KMS-11 (cell line): ENCODE measurements around the gene STAMBPL1.

Experiments used
- H2AFZ ChIP-seq: fragments of 200-600 bp; sonication (generic); 2 replicates; pipeline ENCODE4 v1.6.1; 2016; ENCODE audit warnings: antibody characterized with exemption, mixed run types, low read depth
- H3K27ac ChIP-seq: fragments of 200-600 bp; sonication (generic); 2 replicates; pipeline ENCODE4 v1.6.1; 2016; ENCODE audit warnings: mild to moderate bottlenecking, mixed run types
- H3K27me3 ChIP-seq: fragments of 200-600 bp; sonication (generic); 2 replicates; pipeline ENCODE4 v1.6.1; 2017; ENCODE audit warnings: mild to moderate bottlenecking, low read depth, mixed run types, moderate library complexity; ENCODE audit not compliant: insufficient read depth
- H3K36me3 ChIP-seq: fragments of 200-600 bp; sonication (generic); 2 replicates; pipeline ENCODE4 v1.6.1; 2017; ENCODE audit warnings: mild to moderate bottlenecking, mixed run types; ENCODE audit not compliant: insufficient read depth
- H3K4me1 ChIP-seq: fragments of 200-600 bp; sonication (generic); 2 replicates; pipeline ENCODE4 v1.6.1; 2016; ENCODE audit warnings: mild to moderate bottlenecking, low read depth, mixed run types; ENCODE audit not compliant: poor library complexity, severe bottlenecking
- H3K4me2 ChIP-seq: fragments of 200-600 bp; sonication (generic); 2 replicates; pipeline ENCODE4 v1.7.0; 2016; ENCODE audit warnings: mild to moderate bottlenecking, mixed run types
- H3K4me3 ChIP-seq: fragments of 200-600 bp; sonication (generic); IDR thresholded peaks from 2 replicates; pipeline ENCODE4 v1.6.1; 2017; ENCODE audit warnings: low read depth, low read length, mixed read lengths; ENCODE audit not compliant: insufficient read depth
- H3K79me2 ChIP-seq: fragments of 200-600 bp; sonication (generic); 2 replicates; pipeline ENCODE4 v1.6.1; 2016; ENCODE audit warnings: low read depth, mixed run types; ENCODE audit not compliant: insufficient read depth
- H3K9ac ChIP-seq: fragments of 200-600 bp; sonication (generic); 2 replicates; pipeline ENCODE4 v1.6.1; 2016; ENCODE audit warnings: mild to moderate bottlenecking, mixed run types
- H4K20me1 ChIP-seq: fragments of 200-600 bp; sonication (generic); 2 replicates; pipeline ENCODE4 v1.6.1; 2016; ENCODE audit warnings: mild to moderate bottlenecking, mixed run types; ENCODE audit not compliant: insufficient read depth
- CTCF ChIP-seq: fragments of 200-600 bp; sonication (generic); conservative IDR thresholded peaks from 2 replicates; pipeline ENCODE4 v1.6.1; 2017; ENCODE audit warnings: low read depth, mild to moderate bottlenecking, antibody characterized with exemption, low read length, moderate library complexity, mixed read lengths

Gene STAMBPL1

GRCh38 chr10:88903715-88904114, 23.7 kb downstream of the STAMBPL1 start:
- H3K4me1 ChIP-seq: no peaks in the 10 kb centered on the region
- no peak overlapping the region for H3K4me3 ChIP-seq
- H2AFZ ChIP-seq: no peak overlapping the region
- H3K36me3 ChIP-seq: no peaks in the 10 kb centered on the region
- H3K4me2 ChIP-seq: no peak overlapping the region
- H3K79me2 ChIP-seq: no peaks in the 10 kb centered on the region
- no peak for TF ChIP-seq CTCF
- no peaks in the 10 kb centered on the region for H4K20me1 ChIP-seq
- no peak overlapping the region for H3K27ac ChIP-seq
- no peak overlapping the region for H3K9ac ChIP-seq
- no peaks in the 10 kb centered on the region for H3K27me3 ChIP-seq

- Histone ChIP-seq H3K27me3 (no peaks in the 10 kb centered on the region), H2AFZ (no peak overlapping the region), H3K36me3 (no peaks in the 10 kb centered on the region), H3K9ac (no peak overlapping the region), H3K4me3 (no peak overlapping the region), H3K4me1 (no peaks in the 10 kb centered on the region), H3K4me2 (no peak overlapping the region), H3K27ac (no peak overlapping the region), H4K20me1 (no peaks in the 10 kb centered on the region), H3K79me2 (no peaks in the 10 kb centered on the region)
- no peak for TF ChIP-seq CTCF
Measured at GRCh38 chr10:88906921-88907320, 26.9 kb downstream of the STAMBPL1 start.

GRCh38 chr10:88908194-88908593, 28.1 kb downstream of the STAMBPL1 start:
- Histone ChIP-seq H3K9ac (no peak overlapping the region), H3K36me3 (no peaks in the 10 kb centered on the region), H3K27me3 (no peaks in the 10 kb centered on the region), H3K4me3 (no peak overlapping the region), H4K20me1 (no peaks in the 10 kb centered on the region), H3K79me2 (no peaks in the 10 kb centered on the region), H2AFZ (no peak overlapping the region), H3K27ac (no peak overlapping the region), H3K4me1 (no peaks in the 10 kb centered on the region), H3K4me2 (no peak overlapping the region)
- TF ChIP-seq CTCF: no peak

- H3K79me2 ChIP-seq: no peaks in the 10 kb centered on the region
- H3K36me3 ChIP-seq: no peaks in the 10 kb centered on the region
- H3K9ac ChIP-seq: no peak overlapping the region
- no peak for TF ChIP-seq CTCF
- H3K4me1 ChIP-seq: no peaks in the 10 kb centered on the region
- H3K27ac ChIP-seq: no peak overlapping the region
- H3K27me3 ChIP-seq: no peaks in the 10 kb centered on the region
- H3K4me2 ChIP-seq: no peak overlapping the region
- no peaks in the 10 kb centered on the region for H4K20me1 ChIP-seq
- H3K4me3 ChIP-seq: no peak overlapping the region
- no peak overlapping the region for H2AFZ ChIP-seq
Measured at GRCh38 chr10:88911116-88911515, 31.1 kb downstream of the STAMBPL1 start.
